ENCODE results near the gene ERN1. TPM values are rescaled to one million over a fixed set of nuclear protein-coding genes. Genes with fewer than 3 reads are reported as not detected.

ERN1 gene
- total RNA-seq, 1 donor from 2014 or later: 16.7 TPM

- H3K36me3 Mint-ChIP-seq (ENCODE audit: low read depth, unreplicated experiment): peaks cover 22% of the 10 kb centered on the region
- peaks cover 52% of the 10 kb centered on the region for H3K4me1 Mint-ChIP-seq (ENCODE audit: unreplicated experiment)
- H3K27me3 Mint-ChIP-seq (ENCODE audit: unreplicated experiment): peaks cover 18% of the 10 kb centered on the region
- no peak overlapping the region for H3K27ac Mint-ChIP-seq (ENCODE audit: unreplicated experiment)
- H3K9me3 Mint-ChIP-seq (ENCODE audit: unreplicated experiment): no peaks in the 10 kb centered on the region
- H3K4me3 Mint-ChIP-seq (ENCODE audit: unreplicated experiment): peak overlapping the region; percentile 65
- TF ChIP-seq CTCF (IDR thresholded peaks at IDR 0.05; ENCODE audit: unreplicated experiment): no peak
- no peak for DNase-seq (ENCODE audit: low spot score)
Measured at GRCh38 chr17:64003526-64004121, 126.3 kb downstream of the ERN1 start.

GRCh38 chr17:64002658-64003525 lies 127.1 kb downstream of the ERN1 start:
- H3K36me3 Mint-ChIP-seq (ENCODE audit: low read depth, unreplicated experiment): peaks cover 22% of the 10 kb centered on the region
- peak overlapping the region; percentile 65 for H3K4me3 Mint-ChIP-seq (ENCODE audit: unreplicated experiment)
- no peak overlapping the region for H3K27ac Mint-ChIP-seq (ENCODE audit: unreplicated experiment)
- TF ChIP-seq CTCF (IDR thresholded peaks at IDR 0.05; ENCODE audit: unreplicated experiment): no peak
- H3K9me3 Mint-ChIP-seq (ENCODE audit: unreplicated experiment): no peaks in the 10 kb centered on the region
- H3K27me3 Mint-ChIP-seq (ENCODE audit: unreplicated experiment): peaks cover 16% of the 10 kb centered on the region
- DNase-seq (ENCODE audit: low spot score): no peak
- H3K4me1 Mint-ChIP-seq (ENCODE audit: unreplicated experiment): peaks cover 46% of the 10 kb centered on the region

GRCh38 chr17:64001763-64002529 lies 128.0 kb downstream of the ERN1 start:
- Mint-ChIP-seq H3K4me3 (ENCODE audit: unreplicated experiment) (no peak overlapping the region), H3K4me1 (ENCODE audit: unreplicated experiment) (peaks cover 46% of the 10 kb centered on the region), H3K27ac (ENCODE audit: unreplicated experiment) (no peak overlapping the region), H3K27me3 (ENCODE audit: unreplicated experiment) (peaks cover 19% of the 10 kb centered on the region), H3K9me3 (ENCODE audit: unreplicated experiment) (no peaks in the 10 kb centered on the region), H3K36me3 (ENCODE audit: low read depth, unreplicated experiment) (peaks cover 22% of the 10 kb centered on the region)
- TF ChIP-seq CTCF (IDR thresholded peaks at IDR 0.05; ENCODE audit: unreplicated experiment): no peak
- no peak for DNase-seq (ENCODE audit: low spot score)

GRCh38 chr17:64001091-64001579 lies 128.8 kb downstream of the ERN1 start:
- Mint-ChIP-seq H3K27me3 (ENCODE audit: unreplicated experiment) (peaks cover 22% of the 10 kb centered on the region), H3K9me3 (ENCODE audit: unreplicated experiment) (no peaks in the 10 kb centered on the region), H3K27ac (ENCODE audit: unreplicated experiment) (no peak overlapping the region), H3K4me1 (ENCODE audit: unreplicated experiment) (peaks cover 48% of the 10 kb centered on the region), H3K36me3 (ENCODE audit: low read depth, unreplicated experiment) (peaks cover 22% of the 10 kb centered on the region), H3K4me3 (ENCODE audit: unreplicated experiment) (no peak overlapping the region)
- no peak for TF ChIP-seq CTCF (IDR thresholded peaks at IDR 0.05; ENCODE audit: unreplicated experiment)
- DNase-seq (ENCODE audit: low spot score): no peak

All from endothelial cell (in vitro differentiated cells).